HEK293 (cell line): ENCODE data around the gene ST3GAL5.

Experiments
- ZNF10 ChIP-seq: fragments of 450-650 bp; formaldehyde crosslinking; IDR thresholded peaks from 2 replicates; pipeline ENCODE4 v1.5.1; 2017; ENCODE audit warnings: missing biosample characterization, missing genetic modification characterization
- ZNF274 ChIP-seq, 2 experiments: fragments of 200-500 bp in 1 of 2; fragments of 450-650 bp in 1 of 2; sonication (Bioruptor generic) in 1 of 2; formaldehyde crosslinking in 1 of 2; IDR thresholded peaks; 2 replicates each; pipeline versions ENCODE4 v1.5.1 to v1.6.1; 2014 to 2016; ENCODE audit warnings: borderline replicate concordance in 1 of 2, inconsistent platforms in 1 of 2, low read length in 1 of 2, missing biosample characterization in 1 of 2, missing genetic modification characterization in 1 of 2
- ZNF341 ChIP-seq: fragments of 450-650 bp; formaldehyde crosslinking; IDR thresholded peaks from 2 replicates; pipeline ENCODE4; 2016; ENCODE audit warnings: low read depth, missing biosample characterization, missing genetic modification characterization
- ZNF549 ChIP-seq: fragments of 450-650 bp; IDR thresholded peaks from 2 replicates; pipeline ENCODE4 v1.5.1; 2018; ENCODE audit warnings: missing biosample characterization, missing genetic modification characterization, mild to moderate bottlenecking, inconsistent platforms, moderate library complexity
- ZNF654 ChIP-seq: fragments of 450-650 bp; formaldehyde crosslinking; IDR thresholded peaks from 2 replicates; pipeline ENCODE4 v1.5.1; 2016; ENCODE audit warnings: low read depth, missing biosample characterization, missing genetic modification characterization
- ZNF670 ChIP-seq: fragments of 450-650 bp; formaldehyde crosslinking; IDR thresholded peaks from 2 replicates; pipeline ENCODE4 v1.5.1; 2016; ENCODE audit warnings: missing biosample characterization, missing genetic modification characterization, low read depth
- ZNF707 ChIP-seq: fragments of 450-650 bp; formaldehyde crosslinking; IDR thresholded peaks from 2 replicates; pipeline ENCODE4 v1.5.1; 2016; ENCODE audit warnings: missing biosample characterization, missing genetic modification characterization

GRCh38 chr2:85813211-85813981 lies 75.4 kb downstream of the ST3GAL5 start:
- TF ChIP-seq ZNF654 (no peak), ZNF707 (tag by site-specific recombination) (no peak), ZNF670 (tag by site-specific recombination) (no peak), ZNF549 (tag by site-specific recombination) (no peak), ZNF341 (tag by site-specific recombination) (no peak), ZNF274 (IDR thresholded peaks at IDR 0.05; ENCODE audit: low read length) (no peak), ZNF274 (tag by site-specific recombination; IDR thresholded peaks at IDR 0.05; ENCODE audit: borderline replicate concordance) (no peak), ZNF10 (tag by site-specific recombination) (no peak)
